GM18526 (cell line): Measurements from ENCODE around the gene FAM210A.

Experiments used
- POLR2A ChIP-seq: IDR thresholded peaks from 3 replicates; pipeline ENCODE4 v1.6.1; 2011; ENCODE audit not compliant: insufficient read length; ENCODE audit errors: extremely low read depth

FAM210A gene

DNA sequence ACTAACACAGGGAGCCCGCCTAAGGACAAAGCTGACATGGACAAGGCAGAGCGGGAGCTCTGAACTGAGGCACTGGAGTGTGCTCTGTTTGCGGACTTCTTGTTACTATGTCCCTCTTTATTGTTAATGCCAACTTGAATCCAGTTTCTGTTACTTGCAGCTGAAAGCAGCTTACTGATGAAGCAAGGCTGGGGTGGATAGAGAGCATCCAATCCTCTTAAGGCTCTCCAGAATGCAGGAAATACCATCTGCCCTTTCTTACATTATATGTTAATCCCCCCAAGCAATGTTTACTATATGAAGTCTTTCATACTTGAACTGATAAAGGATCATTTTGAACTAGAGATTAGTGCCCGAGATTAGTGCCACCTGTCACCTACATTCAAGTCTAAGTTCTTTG, 9.4 kb downstream of the FAM210A start:
- no peak for TF ChIP-seq POLR2A

DNA sequence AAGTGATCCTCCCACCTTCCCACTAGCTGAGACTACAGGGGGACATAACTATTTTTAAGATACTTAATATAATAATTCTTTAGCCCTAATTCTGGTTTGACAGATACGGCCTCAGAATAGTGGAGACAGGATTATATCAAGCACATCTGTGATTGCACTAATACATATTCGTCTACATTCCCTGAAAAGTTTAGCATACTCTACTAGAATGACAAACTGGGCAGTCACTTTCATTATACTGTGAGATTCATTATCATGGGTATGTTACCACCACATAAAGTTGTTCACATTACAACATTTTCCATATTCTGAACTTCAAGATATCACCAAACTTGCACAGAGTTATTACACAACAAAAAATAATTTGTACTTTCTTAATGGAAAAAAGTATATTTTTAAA, 11.0 kb downstream of the FAM210A start:
- no peak for TF ChIP-seq POLR2A

DNA sequence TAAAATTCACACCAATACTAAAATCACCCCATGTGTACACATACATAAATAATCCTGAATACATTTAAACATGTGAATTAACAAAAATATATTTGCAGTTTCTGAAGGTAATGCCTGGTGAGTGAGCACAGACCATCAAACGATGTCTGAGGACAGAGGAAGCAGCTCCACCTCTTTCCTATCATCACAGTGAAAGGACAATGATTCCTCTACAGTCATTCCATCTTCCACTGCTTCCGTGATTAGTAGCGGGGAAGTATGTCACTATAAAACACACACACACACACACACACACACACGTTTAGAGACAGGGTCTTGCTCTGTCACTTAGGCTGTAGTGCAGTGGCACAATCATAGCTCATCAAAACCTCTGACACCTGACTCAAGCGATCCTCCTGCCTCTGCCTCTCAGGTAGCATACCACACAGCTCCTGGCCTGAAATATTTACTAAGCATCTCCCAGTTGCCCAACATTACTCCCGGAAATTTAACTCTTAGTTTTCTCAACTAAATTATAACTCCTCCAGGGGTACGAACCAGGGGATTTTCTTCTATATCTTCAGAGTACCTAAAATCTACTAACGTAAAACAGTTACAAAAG, 12.8 kb downstream of the FAM210A start:
- TF ChIP-seq POLR2A: no peak

DNA sequence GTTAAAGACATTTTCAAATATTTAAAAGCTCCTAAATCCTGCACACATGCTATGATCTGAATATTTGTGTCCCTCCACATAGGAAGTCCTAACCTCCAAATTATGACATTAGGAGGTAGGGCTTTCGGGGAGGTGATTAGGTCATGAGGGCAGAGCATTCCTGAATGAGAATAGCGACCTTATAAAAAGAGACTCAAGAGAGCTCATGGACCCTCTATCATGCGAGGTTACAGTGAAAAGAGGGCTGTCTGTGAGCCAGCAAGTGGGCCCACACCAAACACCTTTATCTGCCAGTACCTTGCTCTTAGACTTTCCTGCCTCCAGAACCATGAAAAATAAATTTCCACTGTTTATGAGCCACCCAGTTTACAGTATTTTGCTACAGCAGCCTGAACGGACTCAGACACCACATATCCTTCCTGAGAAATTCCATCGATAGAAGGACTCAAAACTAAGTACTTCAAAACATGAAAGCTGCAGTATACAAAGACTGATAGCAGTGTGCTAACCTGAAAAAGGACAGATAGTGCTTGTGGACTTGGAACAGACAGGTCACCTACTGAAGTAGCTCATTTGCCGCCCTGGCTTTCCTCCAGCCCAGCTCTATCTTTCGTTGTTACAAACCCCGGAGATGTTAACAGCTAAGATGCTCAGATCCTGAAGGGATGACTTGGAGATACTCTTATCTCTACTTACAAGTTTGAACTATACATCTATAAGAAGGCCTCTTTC, 13.8 kb downstream of the FAM210A start:
- no peak for TF ChIP-seq POLR2A

DNA sequence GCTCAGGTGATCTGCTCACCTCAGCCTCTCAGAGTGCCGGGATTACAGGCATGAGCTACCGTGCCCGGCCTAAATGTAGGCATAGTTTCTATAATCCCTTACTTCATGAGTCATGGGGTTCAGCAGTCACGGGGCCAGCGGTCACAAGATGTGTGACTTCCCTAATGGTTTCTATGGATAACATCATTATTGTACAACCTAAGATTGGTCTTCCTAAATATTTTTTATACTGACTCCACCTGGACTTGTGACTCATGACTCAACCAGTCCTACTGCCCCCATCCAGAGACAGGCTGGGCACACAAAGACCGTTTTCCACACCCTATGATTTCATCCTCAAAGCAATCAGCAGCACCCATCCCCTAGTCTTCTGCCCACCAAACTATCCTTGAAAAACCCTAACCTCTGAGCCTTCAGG, 15.9 kb downstream of the FAM210A start:
- TF ChIP-seq POLR2A: no peak

DNA sequence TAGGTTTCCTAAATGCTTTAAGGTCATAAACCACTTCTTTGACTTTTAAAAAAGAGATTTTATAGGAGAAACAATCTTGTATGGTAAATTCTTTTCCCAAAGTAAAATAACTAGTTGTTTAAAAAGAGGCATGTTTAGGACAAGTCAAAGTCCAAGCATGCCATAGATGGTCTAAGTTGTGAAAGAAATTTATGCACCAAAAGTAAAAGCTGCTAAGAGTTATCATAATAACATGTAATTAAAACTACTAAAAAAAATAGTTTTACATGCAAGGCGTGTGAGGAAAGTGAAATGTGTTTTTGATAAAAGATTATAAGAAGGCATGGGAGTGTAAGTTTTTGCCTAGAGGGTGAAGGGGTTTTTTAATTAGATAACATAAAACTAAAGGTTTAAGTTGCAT, 22.5 kb downstream of the FAM210A start:
- TF ChIP-seq POLR2A: no peak

DNA sequence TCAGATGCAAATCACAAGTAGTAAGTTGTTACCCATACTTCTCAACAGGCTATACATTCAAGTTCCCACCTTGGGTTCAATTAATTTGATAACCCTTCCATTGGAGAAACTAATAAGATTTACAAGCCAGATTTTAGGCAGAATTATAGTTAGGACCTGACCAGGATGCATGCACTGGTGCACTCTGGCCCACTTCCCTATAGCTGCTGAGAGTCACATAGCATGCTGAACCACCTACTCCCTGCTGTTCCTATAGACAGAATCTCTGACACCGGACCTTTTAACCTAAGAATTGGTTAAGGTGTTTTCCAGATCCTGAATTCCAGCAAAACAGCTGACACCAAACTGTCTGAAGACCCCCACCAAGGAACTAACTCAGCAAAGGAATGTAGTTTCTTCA, 26.2 kb downstream of the FAM210A start:
- no peak for TF ChIP-seq POLR2A

DNA sequence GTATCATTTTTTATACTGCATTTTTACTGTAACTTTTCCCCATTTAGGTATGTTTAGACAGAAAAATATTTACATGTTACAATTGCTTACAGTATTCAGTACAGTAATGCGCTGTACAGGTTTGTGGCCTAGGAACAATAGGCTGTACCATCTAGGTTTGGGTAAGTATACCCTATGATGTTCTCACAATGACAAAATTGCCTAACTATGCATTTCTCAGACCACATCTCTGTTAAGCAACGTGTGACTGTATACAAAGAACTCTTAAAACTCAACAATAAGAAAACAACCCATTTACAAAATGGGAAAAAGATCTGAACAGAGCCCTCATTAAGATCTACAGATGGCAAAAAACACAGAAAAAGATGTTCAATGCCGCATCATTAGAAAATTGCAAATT, 29.4 kb downstream of the FAM210A start:
- no peak for TF ChIP-seq POLR2A

DNA sequence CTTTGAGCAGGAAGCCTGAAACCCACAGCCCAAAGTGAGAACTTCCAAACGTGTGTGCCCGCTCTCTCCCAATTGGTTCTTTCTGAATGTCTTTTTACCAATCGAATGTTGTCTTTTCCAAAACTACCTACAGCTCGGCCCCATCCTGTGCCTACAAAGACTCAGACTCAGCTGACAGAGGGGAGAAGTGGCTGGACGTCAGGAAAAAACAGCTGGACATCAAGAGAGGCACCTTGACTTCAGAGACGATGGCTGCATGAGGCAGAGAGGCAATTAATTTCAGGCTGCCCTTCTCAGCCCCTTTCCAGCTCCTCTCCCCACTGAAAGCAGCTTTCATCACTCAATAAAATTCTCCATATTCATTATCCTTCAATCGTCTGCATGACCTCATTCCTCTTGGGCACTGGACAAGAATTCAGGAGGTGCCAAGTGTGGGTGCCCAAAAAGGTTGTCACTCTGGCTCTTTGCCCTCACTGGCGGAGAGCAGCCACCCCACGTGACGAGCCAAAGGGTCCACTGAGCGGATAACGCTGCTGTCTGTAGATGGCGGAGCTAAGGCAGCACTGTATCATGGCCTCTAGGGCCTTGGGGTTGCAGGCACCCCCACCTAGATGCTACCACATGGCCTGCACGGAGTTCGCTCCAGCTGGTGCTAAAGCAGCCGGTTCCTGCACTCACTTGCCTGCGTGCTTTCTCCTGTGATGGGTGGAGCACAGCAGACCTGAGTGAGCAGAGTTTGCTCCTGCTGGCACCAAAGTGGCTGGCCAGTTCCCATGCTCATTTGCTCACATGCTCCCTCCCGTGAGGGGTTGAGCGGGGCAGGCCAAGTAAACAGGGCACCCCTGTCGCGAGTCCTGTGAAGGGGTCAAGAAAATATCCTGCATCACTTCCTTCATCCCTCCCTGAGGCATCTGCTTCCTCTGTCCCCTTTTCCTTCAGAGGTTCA, 37.9 kb downstream of the FAM210A start:
- no peak for TF ChIP-seq POLR2A

DNA sequence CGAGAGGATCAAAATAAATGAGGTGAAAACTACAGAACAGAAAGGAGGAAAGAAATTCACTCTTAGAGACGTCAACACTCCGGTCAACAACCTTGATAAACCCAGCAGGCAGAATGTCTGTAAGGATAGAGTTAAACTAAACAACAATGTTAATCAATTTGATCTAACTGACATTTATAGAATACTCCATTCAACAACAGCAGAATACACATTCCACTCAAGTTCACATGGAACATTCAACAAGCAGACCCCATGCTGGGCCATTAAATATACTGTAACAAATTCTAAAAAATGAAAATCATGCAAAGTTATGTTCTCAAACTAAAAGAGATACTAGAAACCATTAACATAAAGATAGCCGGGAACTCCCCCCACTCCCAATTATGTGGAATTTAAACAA, 41.8 kb downstream of the FAM210A start:
- no peak for TF ChIP-seq POLR2A

DNA sequence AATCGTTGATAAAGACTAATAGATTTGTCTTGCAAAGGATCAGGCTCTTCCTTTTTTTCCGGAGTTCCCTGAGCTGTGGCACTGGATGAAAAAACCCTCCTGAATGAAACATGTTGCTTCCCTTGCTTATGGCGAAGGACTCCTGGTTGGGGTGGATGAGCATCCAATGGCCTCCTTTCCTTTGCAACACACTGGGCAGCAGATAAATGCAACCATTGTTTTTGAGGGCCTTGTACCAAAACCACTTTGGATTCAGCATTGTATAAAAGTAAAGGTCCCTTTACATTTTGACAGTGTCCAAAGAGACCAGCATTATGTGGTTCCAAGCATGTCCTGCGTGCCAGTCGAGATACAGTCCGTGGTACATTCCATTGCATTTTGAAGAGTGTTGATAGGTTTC, 44.7 kb downstream of the FAM210A start:
- TF ChIP-seq POLR2A: no peak

DNA sequence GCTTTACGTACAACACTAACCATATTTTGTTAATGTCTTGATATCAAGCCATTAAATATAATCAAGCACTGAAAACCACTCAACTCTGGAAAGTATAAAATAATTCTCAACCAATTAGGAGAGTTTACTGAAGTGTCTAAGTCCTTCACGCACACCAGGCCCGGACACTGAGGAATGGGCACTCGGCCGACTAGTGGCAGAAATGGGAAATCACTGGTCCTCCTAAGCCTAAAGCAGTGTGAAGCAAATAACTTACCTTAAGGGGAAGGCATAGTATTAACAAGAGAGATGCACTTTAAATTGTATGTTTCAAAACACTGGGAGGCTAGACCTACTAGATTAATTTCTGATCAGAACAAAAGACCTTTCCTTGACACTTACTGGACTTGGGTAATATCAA, 45.7 kb downstream of the FAM210A start:
- no peak for TF ChIP-seq POLR2A

DNA sequence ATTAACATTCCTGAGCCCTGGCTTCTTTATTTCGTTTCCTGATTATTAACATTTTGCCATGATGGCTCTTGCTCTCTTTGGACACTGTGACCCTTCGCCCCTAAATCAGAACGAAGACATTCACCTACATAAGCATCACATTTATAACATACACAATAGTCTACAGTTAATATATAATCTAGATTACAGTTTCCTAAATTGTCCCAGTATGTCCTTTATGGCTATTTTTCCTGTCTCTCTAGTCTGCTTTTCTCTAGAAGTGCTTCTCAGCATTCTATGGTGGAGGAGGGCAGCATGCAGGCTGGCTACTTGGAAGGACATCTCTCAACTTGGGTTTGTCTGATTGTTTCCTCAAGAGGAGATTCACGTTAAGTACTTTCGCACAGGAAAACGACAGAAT, 49.9 kb downstream of the FAM210A start:
- no peak for TF ChIP-seq POLR2A

DNA sequence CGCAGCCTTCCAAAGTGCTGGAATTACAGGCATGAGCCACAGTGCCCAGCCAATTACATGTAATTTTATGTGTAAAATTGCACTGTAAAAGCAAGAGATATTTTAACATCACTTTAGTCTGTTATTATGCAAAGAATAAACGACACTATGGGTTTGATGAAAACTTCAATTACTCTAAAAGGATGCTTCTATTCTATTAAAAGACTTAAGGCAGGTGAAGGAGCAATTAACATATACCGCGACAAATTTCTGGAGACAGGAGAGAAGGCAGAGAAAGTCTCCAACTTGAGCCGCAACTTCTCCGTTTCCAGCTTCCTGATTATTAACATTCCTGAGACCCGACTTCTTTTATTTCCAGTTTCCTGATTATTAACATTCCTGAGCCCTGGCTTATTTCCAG, 53.7 kb downstream of the FAM210A start:
- TF ChIP-seq POLR2A: no peak

DNA sequence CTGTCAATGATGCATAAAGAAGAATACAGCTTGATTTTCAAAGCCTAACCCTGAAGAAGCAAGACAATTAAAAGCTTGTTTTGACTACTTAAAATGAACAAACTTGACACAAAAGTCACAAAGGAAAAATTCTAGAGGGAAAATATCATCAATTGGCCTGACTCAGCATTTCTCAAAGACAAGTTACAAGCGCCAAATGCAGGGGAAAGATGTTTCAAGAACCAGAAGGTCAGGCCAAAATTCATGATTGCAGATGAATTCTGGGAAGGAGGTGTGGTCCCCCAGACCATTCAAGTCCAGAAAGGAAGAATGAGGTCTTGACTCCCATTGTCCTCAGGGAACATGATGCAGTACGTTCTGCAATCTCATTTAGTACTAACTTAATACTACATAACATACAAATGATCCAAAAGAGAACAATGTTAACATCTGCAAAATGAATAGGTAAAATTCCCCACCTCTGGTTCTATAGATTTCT, 64.5 kb downstream of the FAM210A start:
- TF ChIP-seq POLR2A: no peak
